Ectodermal cell (in vitro differentiated cells): Measurements from ENCODE around the gene THOC1. TPM values are rescaled to one million over a fixed set of nuclear protein-coding genes. Genes with fewer than 3 reads are reported as not detected.
"Not testable (repeated sequence)": the region's sequence is repeated elsewhere in the genome, so short reads cannot be mapped to it uniquely, and the experiment has no call there.

Experiments used
- H3K27ac ChIP-seq: 2 replicates; pipeline ENCODE4 v1.7.0; 2013; ENCODE audit warnings: mild to moderate bottlenecking, low read depth, low read length; ENCODE audit not compliant: insufficient read depth, poor library complexity, severe bottlenecking
- H3K27me3 ChIP-seq: 2 replicates; pipeline ENCODE4 v1.7.0; 2013; ENCODE audit warnings: mild to moderate bottlenecking, low read length; ENCODE audit not compliant: insufficient read depth, control insufficient read depth, poor library complexity, severe bottlenecking
- H3K36me3 ChIP-seq: one replicate; pipeline ENCODE4 v1.7.0; 2013; ENCODE audit warnings: low read length; ENCODE audit not compliant: control insufficient read depth, insufficient read depth
- H3K4me1 ChIP-seq: one replicate; pipeline ENCODE4 v1.7.0; 2013; ENCODE audit warnings: low read length; ENCODE audit not compliant: control insufficient read depth, insufficient read depth
- H3K4me3 ChIP-seq: 2 replicates; pipeline ENCODE4 v1.7.0; 2013; ENCODE audit warnings: low read depth, low read length, control low read depth; ENCODE audit not compliant: insufficient read depth
- H3K9me3 ChIP-seq: 2 replicates; pipeline ENCODE4 v1.7.0; 2013; ENCODE audit warnings: mild to moderate bottlenecking, low read length, moderate library complexity; ENCODE audit not compliant: control insufficient read depth
- WGBS, 2 experiments: methylation state at CpG; one replicate each; pipeline ENCODE4 v1.1.7; 2013; ENCODE audit warnings: missing lambda C conversion rate in 2 of 2; 5-methylcytosine and 5-hydroxymethylcytosine counted together
- polyA plus RNA-seq, 4 experiments: library from polyadenylated mRNA; stranded (reverse); fragments of 50-300 nt; gene quantifications; one replicate each; pipeline ENCODE4 v1.2.3, GENCODE V29; 2013

The THOC1 gene, protein sequence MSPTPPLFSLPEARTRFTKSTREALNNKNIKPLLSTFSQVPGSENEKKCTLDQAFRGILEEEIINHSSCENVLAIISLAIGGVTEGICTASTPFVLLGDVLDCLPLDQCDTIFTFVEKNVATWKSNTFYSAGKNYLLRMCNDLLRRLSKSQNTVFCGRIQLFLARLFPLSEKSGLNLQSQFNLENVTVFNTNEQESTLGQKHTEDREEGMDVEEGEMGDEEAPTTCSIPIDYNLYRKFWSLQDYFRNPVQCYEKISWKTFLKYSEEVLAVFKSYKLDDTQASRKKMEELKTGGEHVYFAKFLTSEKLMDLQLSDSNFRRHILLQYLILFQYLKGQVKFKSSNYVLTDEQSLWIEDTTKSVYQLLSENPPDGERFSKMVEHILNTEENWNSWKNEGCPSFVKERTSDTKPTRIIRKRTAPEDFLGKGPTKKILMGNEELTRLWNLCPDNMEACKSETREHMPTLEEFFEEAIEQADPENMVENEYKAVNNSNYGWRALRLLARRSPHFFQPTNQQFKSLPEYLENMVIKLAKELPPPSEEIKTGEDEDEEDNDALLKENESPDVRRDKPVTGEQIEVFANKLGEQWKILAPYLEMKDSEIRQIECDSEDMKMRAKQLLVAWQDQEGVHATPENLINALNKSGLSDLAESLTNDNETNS
- polyA plus RNA-seq (2013, experiment 1 of 4) = 127 TPM
- polyA plus RNA-seq (2013, experiment 2 of 4) = 124 TPM
- 99.2 TPM for polyA plus RNA-seq (2013, experiment 3 of 4)
- polyA plus RNA-seq (2013, experiment 4 of 4) = 101 TPM

DNA sequence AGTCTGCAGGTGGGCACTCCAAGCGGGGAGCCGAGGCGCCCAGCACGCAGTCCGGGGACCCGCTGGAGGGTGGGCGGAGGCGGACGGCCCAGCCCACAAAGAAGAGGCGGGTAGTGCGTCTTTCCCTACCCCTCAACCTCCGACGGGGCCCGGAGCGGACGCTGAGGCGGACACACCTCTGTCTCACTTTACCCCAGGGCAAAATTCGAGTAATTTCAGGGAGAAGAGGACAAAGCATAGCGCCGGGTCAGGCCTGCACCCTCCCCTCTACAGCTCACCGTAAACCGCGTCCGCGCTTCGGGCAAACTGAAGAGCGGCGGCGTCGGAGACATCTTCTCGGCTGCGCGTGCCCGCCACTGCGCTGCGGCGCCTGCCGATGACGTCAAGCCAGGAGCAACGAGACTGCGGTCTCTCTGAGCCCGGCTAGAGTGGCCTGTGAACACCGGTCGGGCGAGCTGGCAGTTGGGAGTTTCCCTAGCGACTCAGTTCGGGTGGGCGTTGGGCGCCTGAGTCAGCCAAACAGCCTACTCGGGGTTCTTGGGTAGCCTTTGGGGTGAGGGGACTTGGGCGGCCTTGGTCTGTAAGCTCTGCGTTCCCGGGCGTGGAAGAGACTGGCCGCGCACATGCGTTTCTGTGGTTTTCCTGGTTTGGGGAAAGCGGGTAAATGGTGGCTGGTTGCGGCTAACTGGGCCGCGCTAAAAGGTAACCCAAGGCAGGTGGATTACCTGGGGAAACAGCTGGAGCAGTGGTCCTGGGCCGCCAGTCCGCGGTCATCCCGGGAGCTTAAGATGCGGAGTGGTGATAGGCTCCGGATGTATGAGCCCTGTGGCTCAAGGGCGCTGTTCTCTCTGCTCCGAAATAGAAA, at the start of gene THOC1:
Gene THOC1, minus strand, starts transcription at position 360 of the 865 bp plus-strand sequence. Its CDS starts 28 bp downstream, at position 332.
- 0% methylated on average over 69 of the region's 69 CpGs for WGBS, 2 experiments
- Histone ChIP-seq H3K27me3 (no peaks in the 10 kb centered on the region), H3K4me1 (peaks cover 14% of the 10 kb centered on the region), H3K4me3 (peak within 1 kb of the TSS; percentile 87), H3K9me3 (no peaks in the 10 kb centered on the region), H3K27ac (peak within 1 kb of the TSS; percentile 67), H3K36me3 (peaks cover 10% of the 10 kb centered on the region)

DNA sequence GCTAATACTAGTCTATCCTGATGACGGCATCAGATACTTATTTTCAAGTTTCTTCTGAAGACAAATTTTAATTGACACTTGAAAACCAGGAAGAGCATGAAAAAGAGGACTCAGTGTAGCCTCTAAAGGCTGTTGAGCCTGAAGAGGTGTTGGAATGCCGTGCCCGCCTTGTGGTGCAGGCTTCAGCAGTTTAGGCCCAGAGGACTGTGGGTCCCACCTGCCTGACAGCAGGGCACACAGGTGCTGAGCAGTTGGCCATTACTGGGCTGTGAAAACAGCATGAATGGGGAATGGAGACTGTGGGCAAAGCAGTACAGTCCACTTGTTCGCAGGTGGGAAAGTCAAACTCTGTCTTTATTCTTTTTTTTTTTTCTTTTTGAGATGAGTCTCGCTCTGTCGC, 49.8 kb upstream of the THOC1 start:
- H3K27me3 ChIP-seq = no peaks in the 10 kb centered on the region
- H3K4me3 ChIP-seq = no peak overlapping the region
- H3K36me3 ChIP-seq = peaks cover 5% of the 10 kb centered on the region
- H3K27ac ChIP-seq = no peak overlapping the region
- H3K4me1 ChIP-seq = peaks cover 14% of the 10 kb centered on the region
- no peaks in the 10 kb centered on the region for H3K9me3 ChIP-seq
- 97% methylated on average over 4 of the region's 6 CpGs for WGBS, 2 experiments

- WGBS, 2 experiments = 97 to 98% methylated on average over 8 of the region's 8 CpGs
- H3K27me3 ChIP-seq = no peaks in the 10 kb centered on the region
- no peak overlapping the region for H3K4me3 ChIP-seq
- H3K36me3 ChIP-seq = peaks cover 2% of the 10 kb centered on the region
- no peak overlapping the region for H3K27ac ChIP-seq
- no peaks in the 10 kb centered on the region for H3K9me3 ChIP-seq
- H3K4me1 ChIP-seq = peaks cover 19% of the 10 kb centered on the region
Observed at GRCh38 chr18:316393-316792, 48.5 kb upstream of the THOC1 start.

DNA sequence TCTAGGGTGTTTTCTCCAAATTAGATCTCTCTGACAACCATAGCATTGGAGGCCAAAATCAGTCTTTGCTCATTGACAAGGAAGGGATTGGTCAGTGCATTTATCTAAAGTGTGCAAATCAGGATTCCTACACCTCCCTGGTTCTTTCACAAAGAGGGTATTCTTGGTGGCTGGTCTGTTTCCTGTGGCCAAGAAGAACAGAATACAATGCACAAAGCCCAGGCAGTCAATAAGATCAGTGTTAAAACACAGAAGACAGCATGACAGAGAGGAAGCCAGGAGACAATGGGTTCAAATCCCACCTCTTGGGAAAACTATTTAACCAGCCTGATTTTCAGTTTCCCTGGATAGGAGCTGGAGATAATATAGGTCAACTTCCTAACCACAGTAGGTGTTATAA, 46.1 kb upstream of the THOC1 start:
- Histone ChIP-seq H3K4me3 (no peak overlapping the region), H3K36me3 (no peaks in the 10 kb centered on the region), H3K27ac (peak overlapping the region; percentile 33), H3K27me3 (no peaks in the 10 kb centered on the region), H3K9me3 (no peaks in the 10 kb centered on the region), H3K4me1 (peaks cover 19% of the 10 kb centered on the region)

DNA sequence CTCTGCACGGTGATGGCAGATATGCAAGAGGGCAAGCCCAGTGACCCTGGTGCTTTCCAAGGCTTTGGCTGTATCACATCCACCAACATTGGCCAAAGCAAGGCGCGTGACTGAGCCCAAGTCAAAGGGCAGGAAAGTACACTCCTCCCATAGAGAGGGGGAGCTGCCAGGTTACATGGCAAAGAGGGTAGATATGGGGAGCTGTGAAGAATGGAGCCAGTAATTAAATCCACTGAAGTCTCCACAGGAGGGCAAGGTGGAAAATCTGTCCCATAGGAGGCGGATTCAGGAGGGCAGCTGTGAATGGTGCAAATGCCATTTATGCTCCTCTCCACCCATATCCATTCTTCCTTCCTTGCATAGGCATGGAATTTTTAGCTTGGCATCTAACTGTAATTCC, 44.6 kb upstream of the THOC1 start:
- Histone ChIP-seq H3K9me3 (no peaks in the 10 kb centered on the region), H3K27ac (no peak overlapping the region), H3K36me3 (no peaks in the 10 kb centered on the region), H3K4me1 (peaks cover 21% of the 10 kb centered on the region), H3K4me3 (no peak overlapping the region), H3K27me3 (no peaks in the 10 kb centered on the region)
- 55 to 83% methylated on average over 3 to 4 of the region's 4 CpGs for WGBS, 2 experiments

DNA sequence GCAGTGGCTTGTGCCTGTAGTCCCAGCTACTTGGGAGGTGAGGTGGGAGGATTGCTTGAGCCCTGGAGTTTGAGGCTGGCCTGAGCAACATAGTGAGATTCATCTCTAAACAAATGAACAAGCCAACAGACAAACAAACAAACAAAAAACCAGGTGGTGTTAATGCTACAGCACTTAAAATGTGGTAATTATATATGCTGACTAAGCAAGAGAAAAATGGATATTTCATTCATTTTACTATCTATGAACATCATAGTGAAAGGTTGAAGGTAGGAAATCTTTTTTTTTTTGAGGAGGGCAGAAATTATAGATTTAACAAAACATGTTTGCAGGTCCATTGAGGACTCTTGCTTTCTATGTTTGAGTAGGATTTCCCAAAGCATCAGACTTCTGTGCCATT, 42.2 kb upstream of the THOC1 start:
- Histone ChIP-seq H3K27me3 (no peaks in the 10 kb centered on the region), H3K27ac (no peak overlapping the region), H3K4me3 (no peak overlapping the region), H3K4me1 (peaks cover 38% of the 10 kb centered on the region), H3K36me3 (no peaks in the 10 kb centered on the region), H3K9me3 (no peaks in the 10 kb centered on the region)

DNA sequence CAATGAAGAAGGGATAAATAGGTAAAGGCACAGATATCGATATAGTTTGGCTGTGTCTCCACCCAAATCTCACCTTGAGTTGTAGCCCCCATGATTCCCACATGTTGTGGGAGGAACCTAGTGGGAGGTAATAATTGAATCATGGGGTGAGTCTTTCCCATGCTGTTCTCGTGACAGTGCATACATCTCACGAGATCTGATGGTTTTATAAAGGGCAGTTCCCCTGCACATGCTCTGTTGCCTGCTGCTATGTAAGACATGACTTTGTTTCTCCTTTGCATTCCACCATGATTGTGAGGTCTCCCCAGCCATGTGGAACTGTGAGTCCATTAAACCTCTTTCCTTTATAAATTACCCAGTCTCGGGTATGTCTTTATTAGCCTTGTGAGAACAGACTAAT, 40.2 kb upstream of the THOC1 start:
- H3K4me1 ChIP-seq = peaks cover 48% of the 10 kb centered on the region
- H3K36me3 ChIP-seq, H3K9me3 ChIP-seq, H3K27ac ChIP-seq, H3K27me3 ChIP-seq, H3K4me3 ChIP-seq: not testable (repeated sequence)
- 88% methylated on average over 4 of the region's 4 CpGs for WGBS, 2 experiments

GRCh38 chr18:306608-307255, 38.9 kb upstream of the THOC1 start:
- 86 to 87% methylated on average over 7 of the region's 7 CpGs for WGBS, 2 experiments
- no peaks in the 10 kb centered on the region for H3K36me3 ChIP-seq
- peaks cover 38% of the 10 kb centered on the region for H3K4me1 ChIP-seq
- H3K27ac ChIP-seq = no peak overlapping the region
- H3K9me3 ChIP-seq = no peaks in the 10 kb centered on the region
- no peaks in the 10 kb centered on the region for H3K27me3 ChIP-seq
- H3K4me3 ChIP-seq = no peak overlapping the region

- peaks cover 38% of the 10 kb centered on the region for H3K4me1 ChIP-seq
- H3K4me3 ChIP-seq = no peak overlapping the region
- no peaks in the 10 kb centered on the region for H3K36me3 ChIP-seq
- H3K9me3 ChIP-seq = no peaks in the 10 kb centered on the region
- 33 to 35% methylated on average over 6 of the region's 6 CpGs for WGBS, 2 experiments
- H3K27ac ChIP-seq = peak overlapping the region; percentile 65
- H3K27me3 ChIP-seq = no peaks in the 10 kb centered on the region
Observed at GRCh38 chr18:305003-305501, 37.2 kb upstream of the THOC1 start.
